ENCODE measurements around the gene BRIP1.

Gene BRIP1

DNA sequence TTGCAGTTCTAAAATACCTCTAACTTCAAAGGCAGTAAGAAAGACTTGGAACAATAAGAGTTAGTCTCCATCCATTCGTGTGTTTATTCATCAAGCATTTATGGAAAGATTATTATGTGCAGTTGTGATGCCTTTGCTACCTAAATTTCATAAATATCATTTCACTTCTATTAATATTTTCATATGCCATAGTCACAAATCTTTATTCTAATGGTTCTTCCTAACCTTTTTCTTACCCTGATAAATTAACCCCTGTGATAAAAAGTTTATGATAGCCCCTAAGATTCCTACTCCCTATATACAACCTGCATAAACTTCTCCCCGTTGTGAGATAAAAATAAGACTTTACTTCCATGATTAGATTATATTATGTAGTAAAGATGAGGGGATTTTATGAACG lies 94.9 kb downstream of the BRIP1 start:
- DNase-seq (ENCODE audit: extremely low read depth in 1 of 2, low read depth in 1 of 2): no peak

GRCh38 chr17:61766520-61766919 lies 96.8 kb downstream of the BRIP1 start:
- DNase-seq (ENCODE audit: extremely low read depth in 1 of 2, low read depth in 1 of 2): no peak

GRCh38 chr17:61764846-61765245 lies 98.5 kb downstream of the BRIP1 start:
- DNase-seq (ENCODE audit: extremely low read depth in 1 of 2, low read depth in 1 of 2): no peak

GRCh38 chr17:61761827-61762226 lies 101.5 kb downstream of the BRIP1 start:
- no peak for DNase-seq (ENCODE audit: extremely low read depth in 1 of 2, low read depth in 1 of 2)

DNA sequence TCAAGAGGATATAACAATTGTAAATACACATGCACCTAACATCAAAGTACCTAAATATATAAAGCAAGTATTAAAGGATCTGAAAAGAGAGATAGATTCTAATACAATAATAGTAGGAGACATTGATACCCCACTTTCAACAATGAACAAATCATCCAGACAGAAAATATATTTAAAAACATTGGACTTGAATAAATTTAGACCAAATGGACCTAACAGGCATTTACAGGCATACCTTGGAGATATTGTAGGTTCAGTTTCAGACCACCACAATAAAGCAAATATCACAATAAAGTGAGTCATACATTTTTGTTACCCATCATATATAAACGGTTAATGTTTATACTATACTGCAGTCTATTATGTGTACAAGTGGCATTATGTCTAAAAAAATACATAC lies 104.0 kb downstream of the BRIP1 start:
- no peak for DNase-seq (ENCODE audit: extremely low read depth in 1 of 2, low read depth in 1 of 2)

- no peak for DNase-seq (ENCODE audit: extremely low read depth in 1 of 2, low read depth in 1 of 2)
These were observed 104.9 kb downstream of the BRIP1 start for GRCh38 chr17:61758430-61758829.

DNA sequence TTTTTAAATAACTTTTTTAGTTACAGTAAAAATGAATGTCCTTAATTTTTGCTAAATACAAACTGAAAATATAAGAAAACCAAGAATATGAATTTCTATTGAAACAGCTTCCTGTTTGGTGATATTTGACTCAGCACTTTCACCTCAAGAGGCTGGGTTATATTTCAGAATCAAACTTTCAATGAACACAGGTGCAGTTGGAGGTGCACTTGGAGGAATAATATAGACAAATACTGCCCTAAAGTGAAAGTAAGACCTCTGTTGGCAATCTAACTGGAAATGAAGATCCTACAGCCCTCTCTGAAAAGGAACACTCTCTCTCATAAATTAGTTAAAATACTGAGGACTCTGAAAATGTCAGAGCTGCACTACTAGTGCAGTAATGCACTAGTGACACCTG lies 106.2 kb downstream of the BRIP1 start:
- DNase-seq (ENCODE audit: extremely low read depth in 1 of 2, low read depth in 1 of 2): no peak

- no peak for DNase-seq (ENCODE audit: extremely low read depth in 1 of 2, low read depth in 1 of 2)
These were observed 106.8 kb downstream of the BRIP1 start for GRCh38 chr17:61756561-61756960.

GRCh38 chr17:61755668-61756067 lies 107.7 kb downstream of the BRIP1 start:
- DNase-seq (ENCODE audit: extremely low read depth in 1 of 2, low read depth in 1 of 2): no peak

DNA sequence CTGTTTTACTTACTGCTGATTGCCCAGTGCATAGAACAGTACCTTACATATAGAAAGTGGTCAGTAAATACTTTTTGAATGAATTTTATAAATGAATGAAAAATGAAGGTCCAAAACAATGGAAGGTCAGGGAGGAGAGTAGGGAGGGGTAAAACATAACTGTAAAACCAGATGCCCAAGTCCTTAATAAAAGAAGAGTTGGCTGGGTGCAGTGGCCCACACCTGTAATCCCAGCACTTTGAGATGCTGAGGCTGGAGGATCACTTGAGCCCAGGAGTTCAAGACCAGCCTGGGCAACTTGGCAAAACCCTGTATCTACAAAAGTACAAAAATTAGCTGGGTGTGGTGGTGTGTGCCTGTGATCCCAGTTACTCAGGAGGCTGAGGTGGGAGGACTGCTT lies 108.2 kb downstream of the BRIP1 start:
- no peak for DNase-seq (ENCODE audit: extremely low read depth in 1 of 2, low read depth in 1 of 2)

GRCh38 chr17:61754124-61754523 lies 109.2 kb downstream of the BRIP1 start:
- DNase-seq (ENCODE audit: extremely low read depth in 1 of 2, low read depth in 1 of 2): no peak

GRCh38 chr17:61753696-61754095 lies 109.6 kb downstream of the BRIP1 start:
- no peak for DNase-seq (ENCODE audit: extremely low read depth in 1 of 2, low read depth in 1 of 2)

DNA sequence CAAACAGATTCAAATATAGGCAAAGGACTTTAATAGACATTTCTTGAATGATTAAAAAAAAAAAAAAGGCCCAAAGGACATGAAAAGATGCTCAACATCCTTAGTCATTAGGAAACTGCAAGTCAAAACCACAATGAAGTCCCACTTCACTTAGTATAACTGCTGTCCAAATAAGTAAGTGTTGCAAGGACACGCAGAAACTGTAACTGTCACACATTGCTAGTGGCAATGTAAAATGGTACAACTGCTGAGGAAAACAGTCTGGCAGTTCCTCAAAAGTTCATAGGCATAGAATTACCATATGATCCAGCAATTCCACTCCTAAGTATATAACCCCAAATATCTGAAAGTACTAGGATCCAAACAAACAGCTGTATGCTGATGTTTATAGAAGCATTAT lies 112.7 kb downstream of the BRIP1 start:
- DNase-seq (ENCODE audit: extremely low read depth in 1 of 2, low read depth in 1 of 2): no peak

DNA sequence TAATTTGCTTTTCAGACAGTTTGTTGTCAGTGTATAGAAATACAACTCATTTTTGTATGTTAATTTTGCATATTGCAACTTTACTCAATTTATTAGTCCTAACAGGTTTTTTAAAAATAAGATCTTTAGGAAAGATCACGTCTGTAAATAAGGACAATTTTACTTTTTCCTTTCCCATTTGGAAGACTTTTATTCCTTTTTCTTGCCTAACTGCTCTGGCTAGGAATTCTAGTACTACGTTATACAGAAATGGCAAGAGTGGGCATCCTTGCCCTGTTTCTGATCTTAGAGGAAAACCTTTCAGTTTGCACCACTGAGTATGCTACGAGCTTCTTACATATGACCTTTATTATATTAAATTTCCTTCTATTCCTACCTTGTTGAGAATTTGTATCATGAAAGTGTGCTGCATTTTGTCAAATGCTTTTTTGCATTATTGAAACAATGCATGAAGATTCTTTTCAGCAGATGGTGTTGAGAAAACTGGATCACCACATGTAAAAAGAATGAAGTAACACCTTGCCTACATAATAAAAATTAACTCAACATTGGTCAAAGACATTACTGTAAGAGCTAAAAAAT lies 113.4 kb downstream of the BRIP1 start:
- no peak for DNase-seq (ENCODE audit: extremely low read depth in 1 of 2, low read depth in 1 of 2)

- DNase-seq (ENCODE audit: extremely low read depth in 1 of 2, low read depth in 1 of 2): no peak
These were observed 116.9 kb downstream of the BRIP1 start for GRCh38 chr17:61746248-61746985.

DNA sequence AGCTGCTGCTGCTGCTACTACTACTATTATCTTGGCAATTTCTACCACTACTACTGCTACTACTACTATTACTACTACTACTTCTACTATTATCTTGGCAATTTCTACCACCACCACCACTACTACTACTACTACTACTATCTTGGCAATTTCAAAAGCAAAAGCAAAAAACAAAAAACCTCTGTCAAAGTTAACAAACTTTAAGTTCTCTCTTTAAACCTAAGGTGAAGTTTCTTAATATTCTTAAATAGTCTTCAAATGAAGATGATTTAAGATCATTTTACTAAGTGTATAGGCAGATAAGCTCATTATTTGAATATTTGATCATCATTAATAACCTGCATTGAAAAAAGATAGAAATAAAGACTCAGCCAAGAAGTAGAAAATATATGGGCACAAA lies 118.5 kb downstream of the BRIP1 start:
- no peak for DNase-seq (ENCODE audit: extremely low read depth in 1 of 2, low read depth in 1 of 2)

GRCh38 chr17:61744252-61744651 lies 119.1 kb downstream of the BRIP1 start:
- DNase-seq (ENCODE audit: extremely low read depth in 1 of 2, low read depth in 1 of 2): no peak

GRCh38 chr17:61743766-61744165 lies 119.6 kb downstream of the BRIP1 start:
- no peak for DNase-seq (ENCODE audit: extremely low read depth in 1 of 2, low read depth in 1 of 2)

DNA sequence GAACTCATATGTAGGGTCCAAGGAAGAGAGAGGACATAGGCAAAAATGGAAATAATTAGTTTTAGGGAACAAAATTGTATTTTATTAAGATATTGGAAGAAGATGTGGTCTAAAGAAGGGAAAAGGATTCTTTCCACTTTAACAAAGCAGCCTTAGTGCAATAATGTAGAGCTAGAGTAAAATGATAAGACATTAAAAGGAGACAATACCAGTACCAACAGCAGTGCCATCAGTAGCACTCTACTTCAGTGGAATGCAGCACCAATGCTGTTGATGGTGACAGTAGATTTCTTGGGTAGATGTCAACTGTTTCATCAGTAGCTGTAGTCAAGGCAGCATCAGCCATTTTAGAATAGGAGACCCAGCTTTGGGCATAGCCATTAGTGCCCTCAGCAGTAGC lies 124.3 kb downstream of the BRIP1 start:
- DNase-seq (ENCODE audit: extremely low read depth in 1 of 2, low read depth in 1 of 2): no peak

- no peak for DNase-seq (ENCODE audit: extremely low read depth in 1 of 2, low read depth in 1 of 2)
These were observed 125.1 kb downstream of the BRIP1 start for GRCh38 chr17:61738249-61738648.

GRCh38 chr17:61737820-61738219 lies 125.5 kb downstream of the BRIP1 start:
- no peak for DNase-seq (ENCODE audit: extremely low read depth in 1 of 2, low read depth in 1 of 2)

- DNase-seq (ENCODE audit: extremely low read depth in 1 of 2, low read depth in 1 of 2): no peak
These were observed 126.9 kb downstream of the BRIP1 start for GRCh38 chr17:61736438-61736837.

- DNase-seq (ENCODE audit: extremely low read depth in 1 of 2, low read depth in 1 of 2): no peak
These were observed 127.5 kb downstream of the BRIP1 start for GRCh38 chr17:61735807-61736206.

All from stimulated activated CD8-positive, alpha-beta memory T cell treated with anti-CD3 and anti-CD28 coated beads, Interleukin-7, amount 100 ng/mL, for 48 hours (primary cell).